CD14-positive monocyte (primary cell): ENCODE results near the gene RAB27A. TPM values are rescaled to one million over a fixed set of nuclear protein-coding genes. Genes with fewer than 3 reads are reported as not detected.

Source experiments
- DNase-seq, 3 donors: peaks; one replicate each; pipeline ENCODE4 v3.0.0-alpha.2; 2011 to 2022
- H2AFZ ChIP-seq: 2 replicates; pipeline ENCODE4 v1.6.0; 2012; ENCODE audit warnings: mild to moderate bottlenecking, low read depth, low read length, inconsistent platforms; ENCODE audit not compliant: insufficient read depth, poor library complexity, severe bottlenecking
- H3K27ac ChIP-seq, 2 donors: 1 replicate in 1 of 2; 2 replicates in 1 of 2; pipeline ENCODE4 v1.5.1; 2012 to 2013; ENCODE audit warnings: low read length in 2 of 2, control low read depth in 1 of 2, inconsistent platforms in 1 of 2, low read depth in 1 of 2, mild to moderate bottlenecking in 1 of 2
- H3K27me3 ChIP-seq, 2 donors: one replicate each; pipeline versions ENCODE4 v1.6.0 to v1.6.1; 2011 to 2013; ENCODE audit warnings: low read length in 2 of 2; ENCODE audit not compliant: control insufficient read depth in 2 of 2, insufficient read depth in 2 of 2
- H3K36me3 ChIP-seq, 2 donors: replicated peaks in 1 of 2; 1 replicate in 1 of 2; 2 replicates in 1 of 2; pipeline versions ENCODE4 v1.5.1 to v1.6.1; 2012 to 2013; ENCODE audit warnings: low read length in 2 of 2, control low read depth in 1 of 2, inconsistent platforms in 1 of 2, mild to moderate bottlenecking in 1 of 2; ENCODE audit not compliant: insufficient read depth in 2 of 2, control insufficient read depth in 1 of 2
- H3K4me1 ChIP-seq, 2 donors: 1 replicate in 1 of 2; 2 replicates in 1 of 2; pipeline versions ENCODE4 v1.5.1 to v1.6.1; 2012 to 2013; ENCODE audit warnings: low read length in 2 of 2, control low read depth in 1 of 2, inconsistent platforms in 1 of 2, mild to moderate bottlenecking in 1 of 2, moderate library complexity in 1 of 2; ENCODE audit not compliant: insufficient read depth in 2 of 2, control insufficient read depth in 1 of 2
- H3K4me2 ChIP-seq: replicated peaks from 2 replicates; pipeline ENCODE3; 2012; ENCODE audit warnings: low read length, moderate library complexity, mild to moderate bottlenecking; ENCODE audit not compliant: poor library complexity, severe bottlenecking; ENCODE audit errors: extremely low read depth
- H3K4me3 ChIP-seq, 3 experiments: fragments of 200-600 bp in 1 of 3; sonication (generic) in 1 of 3; replicated peaks in 1 of 3; 1 replicate in 2 of 3; 2 replicates in 1 of 3; pipeline ENCODE4 v1.5.1; 2011 to 2013; ENCODE audit warnings: low read length in 3 of 3, mild to moderate bottlenecking in 3 of 3, control low read depth in 2 of 3, low read depth in 2 of 3, inconsistent platforms in 1 of 3, moderate library complexity in 1 of 3
- H3K79me2 ChIP-seq: 2 replicates; pipeline ENCODE4 v1.6.0; 2012; ENCODE audit warnings: mild to moderate bottlenecking, control low read depth, inconsistent platforms, low read length, moderate library complexity; ENCODE audit not compliant: insufficient read depth
- H3K9ac ChIP-seq: 2 replicates; pipeline ENCODE4 v1.6.0; 2017; ENCODE audit warnings: low read length, mild to moderate bottlenecking; ENCODE audit not compliant: insufficient read depth, poor library complexity, severe bottlenecking
- H3K9me3 ChIP-seq, 2 donors: replicated peaks in 1 of 2; 1 replicate in 1 of 2; 2 replicates in 1 of 2; pipeline versions ENCODE4 v1.5.1 to v1.6.1; 2012 to 2013; ENCODE audit warnings: low read length in 2 of 2, control low read depth in 1 of 2; ENCODE audit not compliant: control insufficient read depth in 1 of 2, insufficient read depth in 1 of 2
- H4K20me1 ChIP-seq: 2 replicates; pipeline ENCODE4 v1.6.0; 2012; ENCODE audit warnings: mild to moderate bottlenecking, low read length, control low read depth, moderate library complexity; ENCODE audit not compliant: insufficient read depth
- H3K27ac Mint-ChIP-seq, 7 donors: one replicate each; pipeline ENCODE4 v1.8.0; 2020; ENCODE audit warnings: mild to moderate bottlenecking in 7 of 7, mixed read lengths in 7 of 7, moderate library complexity in 6 of 7, inconsistent platforms in 2 of 7
- H3K27me3 Mint-ChIP-seq, 3 donors: one replicate each; pipeline ENCODE4 v1.8.0; 2021 to 2022; ENCODE audit warnings: low read depth in 3 of 3, mild to moderate bottlenecking in 3 of 3, mixed read lengths in 3 of 3, moderate library complexity in 3 of 3, inconsistent platforms in 1 of 3
- H3K36me3 Mint-ChIP-seq, 2 donors: one replicate each; pipeline ENCODE4 v1.8.0; 2020; ENCODE audit warnings: mixed read lengths in 2 of 2, inconsistent platforms in 1 of 2, mild to moderate bottlenecking in 1 of 2
- H3K4me1 Mint-ChIP-seq: one replicate; pipeline ENCODE4 v1.8.0; 2020; ENCODE audit warnings: mild to moderate bottlenecking, mixed read lengths
- H3K4me3 Mint-ChIP-seq, 2 donors: one replicate each; pipeline ENCODE4 v1.8.0; 2020; ENCODE audit warnings: mild to moderate bottlenecking in 2 of 2, mixed read lengths in 2 of 2, moderate library complexity in 1 of 2
- H3K9me3 Mint-ChIP-seq, 7 donors: one replicate each; pipeline ENCODE4 v1.8.0; 2020 to 2022; ENCODE audit warnings: mixed read lengths in 7 of 7, mild to moderate bottlenecking in 6 of 7, moderate library complexity in 6 of 7, inconsistent platforms in 2 of 7
- WGBS: methylation state at CpG from one replicate; pipeline ENCODE4 v1.1.5; 2013; ENCODE audit warnings: missing lambda C conversion rate; ENCODE audit not compliant: insufficient coverage; 5-methylcytosine and 5-hydroxymethylcytosine counted together
- intact Hi-C, 2 donors: fragments of 100-400 bp; cut with micrococcal nuclease; formaldehyde crosslinking; loops; one replicate each; pipeline versions ENCODE4 v1.15.0 to v1.15.1; 2023
- polyA plus RNA-seq, 3 donors: library from polyadenylated mRNA; depleted of rRNA in 1 of 3; unstranded in 2 of 3; stranded (reverse) in 1 of 3; fragments of 300-500 nt in 2 of 3; fragments of >200 nt in 1 of 3; fragmentation: Illumina TruSeq in 2 of 3; gene quantifications; 1 replicate in 2 of 3; 2 replicates in 1 of 3; pipeline ENCODE4 v1.2.3, GENCODE V29; 2012 to 2021
- TF ChIP-seq, protein P1 (sequence below): fragments of 200-600 bp; IDR thresholded peaks from one replicate; pipeline ENCODE4 v1.8.0; 2022; ENCODE audit warnings: antibody characterized with exemption, mild to moderate bottlenecking

Gene RAB27A
- polyA plus RNA-seq, 3 donors: 70.1 to 159 (median 135) TPM

DNA sequence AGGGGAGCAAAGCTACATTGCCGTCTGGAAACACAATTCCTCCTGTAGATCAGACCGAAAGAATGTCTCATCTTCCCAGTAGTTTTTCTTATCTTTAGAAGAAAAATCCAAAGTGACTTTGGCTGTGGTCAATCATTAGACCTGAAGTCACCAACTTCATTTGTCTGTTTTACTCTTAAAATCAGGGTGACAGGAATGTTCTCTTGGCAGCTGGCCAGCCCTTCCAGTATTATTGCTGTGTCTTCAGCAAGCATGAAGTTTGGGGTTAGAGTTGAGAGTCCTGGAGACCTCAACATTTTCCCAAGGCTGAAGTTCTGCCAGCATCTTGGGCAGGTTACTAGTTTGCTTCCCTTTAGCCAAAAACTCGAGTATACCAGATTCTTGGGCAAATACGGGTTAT, 125.3 kb downstream of the RAB27A start:
- no peaks in the 10 kb centered on the region for H3K79me2 ChIP-seq
- no peaks in the 10 kb centered on the region for H3K27me3 ChIP-seq
- H3K9ac ChIP-seq: no peak overlapping the region
- H3K36me3 ChIP-seq: no peaks in the 10 kb centered on the region
- Mint-ChIP-seq H3K4me3 (no peak overlapping the region), H3K9me3 (peaks cover 0 to 2% (median 0%) of the 10 kb centered on the region in 7 donors), H3K27ac (no peak overlapping the region), H3K4me1 (no peaks in the 10 kb centered on the region), H3K27me3 (peaks cover 0 to 2% (median 1%) of the 10 kb centered on the region in 3 donors), H3K36me3 (no peaks in the 10 kb centered on the region)
- H3K9me3 ChIP-seq: no peaks in the 10 kb centered on the region
- H2AFZ ChIP-seq: no peak overlapping the region
- TF ChIP-seq, protein P1, sequence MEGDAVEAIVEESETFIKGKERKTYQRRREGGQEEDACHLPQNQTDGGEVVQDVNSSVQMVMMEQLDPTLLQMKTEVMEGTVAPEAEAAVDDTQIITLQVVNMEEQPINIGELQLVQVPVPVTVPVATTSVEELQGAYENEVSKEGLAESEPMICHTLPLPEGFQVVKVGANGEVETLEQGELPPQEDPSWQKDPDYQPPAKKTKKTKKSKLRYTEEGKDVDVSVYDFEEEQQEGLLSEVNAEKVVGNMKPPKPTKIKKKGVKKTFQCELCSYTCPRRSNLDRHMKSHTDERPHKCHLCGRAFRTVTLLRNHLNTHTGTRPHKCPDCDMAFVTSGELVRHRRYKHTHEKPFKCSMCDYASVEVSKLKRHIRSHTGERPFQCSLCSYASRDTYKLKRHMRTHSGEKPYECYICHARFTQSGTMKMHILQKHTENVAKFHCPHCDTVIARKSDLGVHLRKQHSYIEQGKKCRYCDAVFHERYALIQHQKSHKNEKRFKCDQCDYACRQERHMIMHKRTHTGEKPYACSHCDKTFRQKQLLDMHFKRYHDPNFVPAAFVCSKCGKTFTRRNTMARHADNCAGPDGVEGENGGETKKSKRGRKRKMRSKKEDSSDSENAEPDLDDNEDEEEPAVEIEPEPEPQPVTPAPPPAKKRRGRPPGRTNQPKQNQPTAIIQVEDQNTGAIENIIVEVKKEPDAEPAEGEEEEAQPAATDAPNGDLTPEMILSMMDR: no peak
- no peaks in the 10 kb centered on the region for H4K20me1 ChIP-seq
- WGBS: 83% methylated on average over 1 of the region's 4 CpGs
- intact Hi-C loops: no loop called here
- H3K4me3 ChIP-seq: no peak overlapping the region
- no peaks in the 10 kb centered on the region for H3K4me1 ChIP-seq
- no peak overlapping the region for H3K27ac ChIP-seq
- no peak overlapping the region for H3K4me2 ChIP-seq
- no peak for DNase-seq

Other genes starting within 250 kb of the RAB27A start
- gene RSL24D1, start 92.9 kb downstream of the RAB27A start, polyA plus RNA-seq: 10 to 100 TPM; 28.0 to 84.2 (median 73.0) TPM
- 10 to 100 TPM; 29.4 to 69.7 (median 67.3) TPM for gene PIGBOS1, start 29.3 kb upstream of the RAB27A start, polyA plus RNA-seq
- gene PIGB, start 29.4 kb upstream of the RAB27A start, polyA plus RNA-seq: 10 to 100 TPM; 15.3 to 16.8 (median 15.8) TPM
- gene CCPG1, start 118.5 kb upstream of the RAB27A start, polyA plus RNA-seq: 100 to 1,000 TPM in 2 of 3 donors, 10 to 100 TPM in 1; 21.1 to 196 (median 145) TPM
- gene PIERCE2, start 118.7 kb upstream of the RAB27A start, polyA plus RNA-seq: 1 to 10 TPM in 1 of 3 donors, under 1 TPM in 2; 0.13 to 1.3 (median 0.61) TPM
- gene DNAAF4, start 218.4 kb upstream of the RAB27A start, polyA plus RNA-seq: under 1 TPM; 0.58 to 0.82 (median 0.67) TPM